Measurements from ENCODE around the gene CBR4. TPM values are rescaled to one million over a fixed set of nuclear protein-coding genes. Genes with fewer than 3 reads are reported as not detected.

Gene CBR4
- total RNA-seq: 13.1 and 14.1 TPM in 2 replicates

DNA sequence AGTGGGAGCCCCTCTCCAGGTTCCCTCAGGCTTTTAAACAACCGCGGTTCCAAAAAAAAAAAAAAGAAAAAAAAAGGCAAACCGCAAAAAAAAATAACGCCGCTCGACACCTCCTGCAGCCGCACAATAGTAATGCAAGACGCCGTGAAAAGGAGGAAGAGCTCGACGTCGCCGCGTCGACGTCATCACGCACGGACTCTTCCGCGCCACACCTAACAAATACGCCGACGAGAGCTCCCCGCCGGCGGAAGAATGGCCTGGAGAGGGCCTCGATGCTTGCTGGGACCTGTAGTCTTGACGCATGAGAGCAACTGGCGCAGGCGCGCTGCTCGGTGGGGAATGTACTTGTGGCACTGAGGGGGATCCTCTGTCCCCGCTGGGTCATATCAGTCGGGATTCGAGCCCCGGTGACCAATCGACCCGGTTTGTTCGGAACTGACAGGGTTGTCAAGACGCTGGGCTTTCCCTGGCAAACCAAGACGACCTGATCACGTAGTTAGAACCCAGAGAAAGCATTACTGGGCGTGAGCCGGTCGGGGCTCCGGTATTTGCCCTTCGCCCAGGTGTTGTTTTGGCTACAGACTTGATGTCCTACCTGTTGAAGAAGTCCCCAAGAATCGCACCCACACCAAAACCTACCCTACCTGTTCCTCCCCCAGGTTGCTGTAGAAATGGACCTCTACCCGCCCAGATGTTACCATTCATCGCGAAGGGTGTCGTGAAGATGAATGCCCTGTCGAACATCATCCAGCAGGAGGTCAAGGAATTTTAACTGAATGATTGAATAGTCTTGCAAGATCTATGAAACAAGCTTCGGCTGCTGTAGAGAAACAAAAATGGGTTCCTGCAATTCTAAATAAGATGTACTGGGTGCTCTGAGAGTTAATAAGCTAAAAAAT, at the start of gene CBR4:
Gene CBR4 (minus strand): TSS at position 131 of the 899 bp plus-strand sequence. CDS start 166 bp downstream, outside the sequence.

